Ovary (tissue), 3 donors: Measurements from ENCODE around the gene DYNC1LI1.

Experiments
- CTCF ChIP-seq, 3 donors: fragments of 450-650 bp in 2 of 3; fragments of 200-600 bp in 1 of 3; IDR thresholded peaks; one replicate each; pipeline versions ENCODE4 v1.5.1 to v1.8.0; 2016 to 2022; ENCODE audit warnings: antibody characterized with exemption in 3 of 3, mild to moderate bottlenecking in 1 of 3
- EP300 ChIP-seq: sonication (generic); formaldehyde crosslinking; IDR thresholded peaks from one replicate; pipeline ENCODE4 v1.6.1; 2017; ENCODE audit warnings: antibody characterized with exemption
- POLR2A ChIP-seq: fragments of 450-650 bp; IDR thresholded peaks from one replicate; pipeline ENCODE4 v1.6.1; 2017; ENCODE audit warnings: antibody characterized with exemption, mild to moderate bottlenecking, moderate library complexity
- donor health status: DM: no; HTN: no; CAD: no.

- no peak for TF ChIP-seq CTCF (IDR thresholded peaks at IDR 0.05)
- TF ChIP-seq EP300, result no peak
- no peak for TF ChIP-seq POLR2A
These were observed 75.0 kb downstream of the DYNC1LI1 start for GRCh38 chr3:32495609-32496008.
